Cortex of kidney (tissue), 1 donor: Measurements from ENCODE around the gene MAGEA2.
"Not testable (repeated sequence)": the region's sequence is repeated elsewhere in the genome, so short reads cannot be mapped to it uniquely, and the experiment has no call there.

Source experiments
- DNase-seq: peaks from one replicate; lab custom pipeline; 2025; lab: John Stamatoyannopoulos, UW

Gene MAGEA2, protein sequence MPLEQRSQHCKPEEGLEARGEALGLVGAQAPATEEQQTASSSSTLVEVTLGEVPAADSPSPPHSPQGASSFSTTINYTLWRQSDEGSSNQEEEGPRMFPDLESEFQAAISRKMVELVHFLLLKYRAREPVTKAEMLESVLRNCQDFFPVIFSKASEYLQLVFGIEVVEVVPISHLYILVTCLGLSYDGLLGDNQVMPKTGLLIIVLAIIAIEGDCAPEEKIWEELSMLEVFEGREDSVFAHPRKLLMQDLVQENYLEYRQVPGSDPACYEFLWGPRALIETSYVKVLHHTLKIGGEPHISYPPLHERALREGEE

DNA sequence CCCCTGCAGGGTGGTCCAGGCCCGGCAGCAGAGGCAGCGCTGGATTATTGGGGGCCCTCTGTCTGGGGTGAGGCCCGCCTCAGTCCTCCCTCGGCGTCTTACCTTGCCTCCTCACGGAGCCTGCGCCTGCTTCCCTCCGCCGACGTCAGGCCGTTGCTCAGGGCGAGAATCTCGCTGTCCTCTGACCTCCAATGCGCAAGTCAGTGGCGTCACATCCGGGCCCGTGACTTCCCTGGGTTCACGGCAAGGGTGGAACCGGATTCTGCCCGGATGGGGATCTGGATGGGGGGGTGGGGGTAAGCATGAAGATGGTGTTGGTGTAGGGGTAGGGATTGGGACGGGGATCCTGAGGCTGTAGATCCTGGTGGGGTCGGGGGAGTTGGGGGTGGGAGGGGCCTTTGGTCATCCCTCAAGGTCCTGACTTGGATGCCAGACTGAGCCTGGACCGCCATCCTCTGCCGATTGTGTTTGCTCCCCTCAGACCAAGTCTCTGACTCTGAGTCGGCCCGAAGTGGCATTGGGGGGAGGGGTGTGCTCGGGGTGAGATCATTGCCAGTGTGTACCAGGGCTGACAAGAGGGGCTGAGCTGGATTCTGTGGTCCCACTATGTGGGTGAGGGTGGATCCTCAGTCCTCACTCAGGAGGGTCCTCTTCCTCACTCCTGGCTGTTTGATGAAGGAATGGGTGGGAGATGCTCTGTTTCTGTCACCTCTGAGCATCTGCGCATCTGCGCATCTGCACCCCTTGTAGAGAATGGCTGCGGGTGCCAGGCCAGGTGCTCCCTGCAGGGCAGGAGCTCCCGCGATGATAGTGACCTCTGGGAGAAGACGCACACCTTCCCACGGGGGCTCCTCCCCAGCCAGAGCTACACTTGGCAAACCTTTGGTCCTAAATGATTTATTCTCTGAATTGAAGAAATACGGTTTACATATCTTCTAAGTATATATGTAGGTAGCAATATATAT, at the start of gene MAGEA2:
MAGEA2 (minus strand) TSS at position 157 of the 965 bp plus-strand sequence. CDS start 2,479 bp downstream, outside the sequence.
- DNase-seq = not testable (repeated sequence)

DNA sequence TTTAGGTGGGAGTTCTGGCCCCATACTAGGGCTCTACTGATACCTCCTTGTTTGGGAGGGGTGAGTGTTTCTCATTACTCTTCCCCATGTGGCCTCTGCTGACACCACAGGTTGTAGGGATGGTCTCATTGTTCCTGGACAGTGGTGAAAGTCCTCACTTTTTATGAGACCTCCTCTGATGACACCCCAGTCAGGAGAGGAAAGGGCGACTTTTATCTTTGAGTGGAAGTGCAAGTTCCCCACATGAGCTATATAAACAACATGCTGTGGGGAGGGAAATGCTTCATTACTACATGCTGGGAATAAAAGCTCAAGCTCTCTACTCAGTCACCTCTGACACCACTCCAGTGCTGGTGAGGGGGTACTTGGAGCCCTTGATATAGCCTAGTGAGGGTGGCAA, 45.3 kb upstream of the MAGEA2 start:
- no peak for DNase-seq

DNA sequence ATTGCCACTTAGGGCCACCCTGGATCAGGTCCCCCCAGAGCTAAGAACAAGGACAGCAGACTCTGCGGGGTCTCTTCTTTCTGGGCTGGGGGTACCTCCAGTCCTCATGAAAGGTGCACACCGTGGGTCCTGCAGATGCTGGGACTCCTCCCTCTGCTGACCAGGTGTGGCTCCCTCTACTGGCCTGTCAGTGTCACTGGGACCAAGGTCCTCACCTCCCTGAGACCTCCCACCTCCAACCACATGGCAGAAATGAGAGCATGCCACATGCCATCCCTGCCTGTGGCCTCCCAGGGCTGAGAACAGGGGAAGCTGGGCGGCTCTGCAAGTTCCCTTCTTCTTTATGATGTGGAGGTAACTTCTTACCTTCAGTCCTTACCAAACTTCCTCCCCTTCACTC, 33.4 kb upstream of the MAGEA2 start:
- DNase-seq = not testable (repeated sequence)

DNA sequence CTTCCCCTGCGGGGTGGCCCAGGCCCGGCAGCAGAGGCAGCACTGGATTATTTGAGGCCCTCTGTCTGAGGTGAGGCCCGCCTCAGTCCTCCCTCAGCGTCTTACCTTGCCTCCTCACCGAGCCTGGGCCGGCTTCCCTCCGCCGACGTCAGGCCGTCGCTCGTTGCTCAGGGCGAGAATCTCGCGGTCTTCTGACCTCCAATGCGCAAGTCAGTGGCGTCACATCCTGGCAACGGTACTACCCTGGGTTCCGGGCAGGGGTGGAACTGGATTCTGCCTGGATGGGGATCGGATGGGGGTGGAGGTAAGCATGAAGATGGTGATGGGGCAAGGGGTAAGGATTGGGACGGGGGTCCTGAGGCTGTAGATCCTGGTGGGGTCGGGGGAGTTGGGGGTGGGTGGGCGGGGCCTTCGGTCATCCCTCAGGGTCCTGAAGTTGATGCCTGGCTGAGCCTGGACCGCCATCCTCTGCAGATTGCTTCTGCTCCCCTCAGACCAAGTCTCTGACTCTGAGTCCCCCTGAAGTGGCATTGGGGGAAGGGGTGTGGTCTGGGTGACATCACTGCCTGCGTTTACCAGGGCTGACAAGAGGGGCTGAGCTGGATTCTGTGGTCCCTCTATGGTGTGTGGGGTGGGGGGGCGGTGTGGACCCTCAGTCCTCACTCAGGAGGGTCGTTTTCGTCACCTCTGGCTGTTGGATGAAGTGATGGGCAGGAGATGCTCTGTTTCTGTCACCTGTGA, 16.1 kb upstream of the MAGEA2 start, which contains the start of gene MAGEA6:
MAGEA6 (minus strand) TSS at position 141 of the 741 bp plus-strand sequence. CDS start 2,039 bp downstream, outside the sequence.
- DNase-seq = not testable (repeated sequence)

DNA sequence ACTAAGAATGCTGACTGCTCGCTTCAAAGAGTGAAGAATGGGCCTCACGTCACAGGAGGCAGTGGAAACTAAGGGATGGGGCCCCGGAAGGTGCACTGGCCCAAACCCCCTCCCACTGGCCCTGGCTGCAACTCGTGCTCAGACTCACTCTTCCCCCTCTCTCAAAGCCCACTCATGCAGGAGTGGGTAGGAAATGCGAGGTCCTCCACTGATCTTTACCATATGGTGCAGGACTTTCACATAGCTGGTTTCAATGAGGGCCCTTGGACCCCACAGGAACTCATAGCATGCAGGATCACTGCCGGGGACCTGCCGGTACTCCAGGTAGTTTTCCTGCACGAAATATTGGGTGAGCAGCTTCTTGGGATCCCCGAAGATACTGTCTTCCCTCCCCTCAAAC, 12.9 kb upstream of the MAGEA2 start:
- DNase-seq = not testable (repeated sequence)

DNA sequence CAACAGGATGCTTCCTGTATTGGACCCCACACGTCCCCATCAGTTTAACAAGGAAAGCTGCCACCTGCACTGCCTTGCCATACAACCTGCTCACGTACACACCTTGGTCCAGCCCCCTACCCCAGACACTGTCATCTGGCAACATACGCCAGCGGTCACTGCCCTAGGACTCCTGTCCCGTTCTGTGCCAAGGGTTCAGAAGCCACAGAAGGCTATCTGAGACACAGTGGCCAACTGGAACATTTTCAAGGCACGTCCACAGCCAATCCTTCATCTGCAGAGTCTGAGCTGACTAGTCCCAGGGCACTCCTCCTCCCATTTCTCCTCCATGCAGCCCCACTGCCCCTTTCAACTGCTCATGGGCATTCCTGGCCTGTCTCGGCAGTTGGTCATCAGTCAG, 7.9 kb upstream of the MAGEA2 start:
- DNase-seq = not testable (repeated sequence)

DNA sequence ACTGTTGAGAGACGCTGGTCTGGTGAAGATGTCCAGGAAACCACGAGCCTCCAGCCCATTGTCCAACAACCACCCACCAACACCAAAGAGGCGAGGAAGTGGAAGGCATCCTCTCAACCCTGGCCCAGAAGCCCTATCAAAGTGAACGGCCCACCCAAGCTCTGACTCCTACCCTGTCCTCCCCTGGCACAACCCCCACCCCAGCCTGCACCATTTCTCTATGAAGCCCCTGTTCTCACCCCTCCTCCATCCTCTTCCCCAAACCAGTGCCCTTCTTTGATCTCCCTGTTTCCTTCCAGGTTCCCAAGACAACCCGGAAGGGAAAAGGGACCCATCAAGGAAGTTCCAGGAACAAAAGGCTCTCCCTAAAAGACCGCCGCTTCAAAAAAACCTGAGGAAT, 5.9 kb upstream of the MAGEA2 start:
- DNase-seq = not testable (repeated sequence)

DNA sequence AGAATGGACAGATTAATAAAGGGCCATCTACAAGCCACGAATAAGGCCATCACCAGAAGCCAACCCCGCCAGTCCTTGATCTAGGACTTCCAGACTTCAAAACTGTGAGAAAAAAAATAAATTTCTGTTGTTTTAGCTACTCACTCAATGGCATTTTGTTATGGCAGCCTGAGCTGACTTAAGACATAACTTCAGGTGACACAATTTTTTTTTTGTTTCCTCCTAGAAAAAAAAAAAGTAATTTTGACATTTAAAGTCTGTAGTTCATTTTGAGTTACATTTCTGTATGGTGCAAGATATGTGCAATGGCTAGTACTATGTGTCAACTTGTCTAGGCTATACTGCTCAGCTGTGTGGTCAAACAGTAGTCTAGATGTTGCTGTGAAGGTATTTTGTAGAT, 5.3 kb upstream of the MAGEA2 start, which contains the start of gene CSAG3:
CSAG3 (plus strand) TSS at position 301 of the 400 bp plus-strand sequence.
- not testable (repeated sequence) for DNase-seq

DNA sequence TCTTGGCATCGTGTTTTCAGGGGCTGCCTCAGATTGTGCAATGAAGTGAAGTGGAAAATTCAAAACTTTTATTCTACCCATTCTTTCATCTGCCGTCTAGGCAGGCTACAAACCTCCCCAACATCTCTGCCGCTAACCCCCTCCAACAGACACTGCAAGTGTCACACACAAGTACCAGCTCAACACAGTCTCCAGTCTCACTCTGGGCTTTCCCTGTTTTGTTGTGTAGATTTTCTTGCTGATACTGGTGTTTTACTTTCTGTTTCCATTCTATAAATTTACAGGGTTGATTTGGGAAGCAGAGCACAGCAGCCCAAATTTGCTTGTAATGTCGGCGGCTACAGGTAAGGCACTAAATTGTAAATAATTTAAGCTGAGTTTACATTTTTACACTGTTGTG, 1.2 kb upstream of the MAGEA2 start:
- not testable (repeated sequence) for DNase-seq

DNA sequence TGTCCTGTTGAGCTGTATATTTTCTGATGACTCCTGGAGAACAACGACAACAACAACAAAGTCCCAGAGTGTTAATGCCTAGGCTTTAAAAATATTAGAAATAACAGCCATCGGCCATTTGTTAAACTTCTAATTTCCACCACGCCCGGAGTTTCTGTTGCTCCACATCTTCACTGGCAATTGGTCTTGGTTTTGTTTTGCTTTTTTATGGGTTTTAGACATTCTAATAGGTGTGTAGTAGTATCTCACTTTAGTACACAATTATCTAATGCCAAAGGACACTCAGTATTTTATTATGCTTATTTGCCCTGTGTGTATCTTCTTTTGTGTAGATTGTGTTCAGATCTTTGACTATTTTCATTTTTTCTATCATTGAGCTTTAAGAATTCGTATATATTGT, 15.1 kb downstream of the MAGEA2 start:
- DNase-seq = no peak

DNA sequence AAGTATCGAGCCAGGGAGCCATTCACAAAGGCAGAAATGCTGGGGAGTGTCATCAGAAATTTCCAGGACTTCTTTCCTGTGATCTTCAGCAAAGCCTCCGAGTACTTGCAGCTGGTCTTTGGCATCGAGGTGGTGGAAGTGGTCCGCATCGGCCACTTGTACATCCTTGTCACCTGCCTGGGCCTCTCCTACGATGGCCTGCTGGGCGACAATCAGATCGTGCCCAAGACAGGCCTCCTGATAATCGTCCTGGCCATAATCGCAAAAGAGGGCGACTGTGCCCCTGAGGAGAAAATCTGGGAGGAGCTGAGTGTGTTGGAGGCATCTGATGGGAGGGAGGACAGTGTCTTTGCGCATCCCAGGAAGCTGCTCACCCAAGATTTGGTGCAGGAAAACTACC, 17.1 kb downstream of the MAGEA2 start:
- not testable (repeated sequence) for DNase-seq

DNA sequence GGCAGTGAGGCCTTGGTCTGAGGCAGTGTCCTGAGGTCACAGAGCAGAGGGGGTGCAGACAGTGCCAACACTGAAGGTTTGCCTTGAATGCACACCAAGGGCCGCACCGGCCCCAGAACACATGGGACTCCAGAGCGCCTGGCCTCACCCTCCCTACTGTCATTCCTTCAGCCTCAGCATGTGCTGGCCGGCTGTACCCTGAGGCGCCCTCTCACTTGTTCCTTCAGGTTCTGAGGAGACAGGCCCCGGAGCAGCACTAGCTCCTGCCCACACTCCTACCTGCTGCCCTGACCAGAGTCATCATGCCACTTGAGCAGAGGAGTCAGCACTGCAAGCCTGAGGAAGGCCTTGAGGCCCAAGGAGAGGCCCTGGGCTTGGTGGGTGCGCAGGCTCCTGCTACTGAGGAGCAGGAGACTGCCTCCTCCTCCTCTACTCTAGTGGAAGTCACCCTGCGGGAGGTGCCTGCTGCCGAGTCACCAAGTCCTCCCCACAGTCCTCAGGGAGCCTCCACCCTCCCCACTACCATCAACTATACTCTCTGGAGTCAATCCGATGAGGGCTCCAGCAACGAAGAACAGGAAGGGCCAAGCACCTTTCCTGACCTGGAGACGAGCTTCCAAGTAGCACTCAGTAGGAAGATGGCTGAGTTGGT, 17.7 kb downstream of the MAGEA2 start:
- DNase-seq = no peak

DNA sequence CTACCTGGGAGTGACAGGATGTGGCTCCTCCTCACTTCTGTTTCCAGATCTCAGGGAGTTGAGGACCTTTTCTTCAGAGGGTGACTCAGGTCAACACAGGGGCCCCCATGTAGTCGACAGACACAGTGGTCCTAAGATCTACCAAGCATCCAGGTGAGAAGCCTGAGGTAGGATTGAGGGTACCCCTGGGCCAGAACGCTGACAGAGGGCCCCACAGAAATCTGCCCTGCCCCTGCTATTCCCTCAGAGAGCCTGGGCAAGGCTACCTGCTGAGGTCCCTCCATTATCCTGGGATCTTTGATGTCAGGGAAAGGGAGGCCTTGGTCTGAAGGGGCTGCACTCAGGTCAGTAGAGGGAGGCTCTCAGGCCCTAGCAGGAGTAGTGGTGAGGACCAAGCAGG, 18.5 kb downstream of the MAGEA2 start:
- DNase-seq = no peak

DNA sequence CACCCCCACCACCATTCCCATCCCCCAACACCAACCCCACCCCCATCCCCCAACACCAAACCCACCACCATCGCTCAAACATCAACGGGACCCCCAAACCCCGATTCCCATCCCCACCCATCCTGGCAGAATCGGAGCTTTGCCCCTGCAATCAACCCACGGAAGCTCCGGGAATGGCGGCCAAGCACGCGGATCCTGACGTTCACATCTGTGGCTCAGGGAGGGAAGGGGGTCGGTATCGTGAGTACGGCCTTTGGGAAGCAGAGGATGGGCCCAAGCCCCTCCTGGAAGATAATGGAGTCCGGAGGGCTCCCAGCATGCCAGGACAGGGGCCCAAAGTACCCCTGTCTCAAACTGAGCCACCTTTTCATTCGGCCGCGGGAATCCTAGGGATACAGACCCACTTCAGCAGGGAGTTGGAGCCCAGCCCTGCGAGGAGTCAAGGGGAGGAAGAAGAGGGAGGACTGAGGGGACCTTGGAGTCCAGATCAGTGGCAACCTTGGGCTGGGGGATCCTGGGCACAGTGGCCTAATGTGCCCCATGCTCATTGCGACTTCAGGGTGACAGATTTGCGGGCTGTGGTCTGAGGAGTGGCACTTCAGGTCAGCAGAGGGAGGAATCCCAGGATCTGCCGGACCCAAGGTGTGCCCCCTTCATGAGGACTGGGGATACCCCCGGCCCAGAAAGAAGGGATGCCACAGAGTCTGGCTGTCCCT, 19.3 kb downstream of the MAGEA2 start:
- DNase-seq = not testable (repeated sequence)

DNA sequence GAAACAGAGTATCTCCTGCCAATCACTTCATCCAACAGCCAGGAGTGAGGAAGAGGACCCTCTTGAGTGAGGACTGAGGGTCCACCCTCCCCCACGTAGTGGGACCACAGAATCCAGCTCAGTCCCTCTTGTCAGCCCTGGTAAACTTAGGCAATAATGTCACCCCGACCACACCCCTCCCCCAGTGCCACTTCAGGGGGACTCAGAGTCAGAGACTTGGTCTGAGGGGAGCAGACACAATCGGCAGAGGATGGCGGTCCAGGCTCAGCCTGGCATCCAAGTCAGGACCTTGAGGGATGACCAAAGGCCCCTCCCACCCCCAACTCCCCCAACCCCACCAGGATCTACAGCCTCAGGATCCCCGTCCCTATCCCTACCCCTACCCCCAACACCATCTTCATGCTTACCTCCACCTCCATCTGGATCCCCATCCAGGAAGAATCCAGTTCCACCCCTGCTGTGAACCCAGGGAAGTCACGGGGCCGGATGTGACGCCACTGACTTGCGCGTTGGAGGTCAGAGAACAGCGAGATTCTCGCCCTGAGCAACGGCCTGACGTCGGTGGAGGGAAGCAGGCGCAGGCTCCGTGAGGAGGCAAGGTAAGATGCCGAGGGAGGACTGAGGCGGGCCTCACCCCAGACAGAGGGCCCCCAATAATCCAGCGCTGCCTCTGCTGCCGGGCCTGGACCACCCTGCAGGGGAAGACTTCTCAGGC, 20.2 kb downstream of the MAGEA2 start, which contains the start of the genes CSAG1 and MAGEA12:
CSAG1 (minus strand) TSS at position 461 of the 715 bp plus-strand sequence. CDS start 1,261 bp downstream, outside the sequence.
MAGEA12 (plus strand) TSS at position 497 of the 715 bp plus-strand sequence. CDS start 2,405 bp downstream, outside the sequence.
- DNase-seq = no peak

DNA sequence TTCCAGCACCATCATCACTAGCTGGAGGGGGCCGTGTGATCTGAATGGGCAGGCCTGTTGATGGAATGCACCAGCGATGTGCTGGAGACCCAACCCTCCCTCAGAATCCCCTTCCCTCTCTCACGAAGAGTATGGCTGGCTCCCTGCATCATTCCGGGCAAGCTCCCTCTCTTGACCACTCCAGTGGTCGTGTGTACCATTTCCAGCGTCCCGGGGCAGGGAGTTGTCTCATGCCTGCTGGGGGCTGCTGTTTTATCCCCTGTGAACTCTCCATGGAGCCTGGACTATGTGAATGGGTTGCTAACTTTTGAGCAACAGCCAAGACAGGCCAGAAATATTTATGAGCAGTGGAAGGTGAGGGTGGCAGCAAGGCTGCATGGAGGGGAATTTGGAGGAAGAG, 28.2 kb downstream of the MAGEA2 start:
- no peak for DNase-seq

DNA sequence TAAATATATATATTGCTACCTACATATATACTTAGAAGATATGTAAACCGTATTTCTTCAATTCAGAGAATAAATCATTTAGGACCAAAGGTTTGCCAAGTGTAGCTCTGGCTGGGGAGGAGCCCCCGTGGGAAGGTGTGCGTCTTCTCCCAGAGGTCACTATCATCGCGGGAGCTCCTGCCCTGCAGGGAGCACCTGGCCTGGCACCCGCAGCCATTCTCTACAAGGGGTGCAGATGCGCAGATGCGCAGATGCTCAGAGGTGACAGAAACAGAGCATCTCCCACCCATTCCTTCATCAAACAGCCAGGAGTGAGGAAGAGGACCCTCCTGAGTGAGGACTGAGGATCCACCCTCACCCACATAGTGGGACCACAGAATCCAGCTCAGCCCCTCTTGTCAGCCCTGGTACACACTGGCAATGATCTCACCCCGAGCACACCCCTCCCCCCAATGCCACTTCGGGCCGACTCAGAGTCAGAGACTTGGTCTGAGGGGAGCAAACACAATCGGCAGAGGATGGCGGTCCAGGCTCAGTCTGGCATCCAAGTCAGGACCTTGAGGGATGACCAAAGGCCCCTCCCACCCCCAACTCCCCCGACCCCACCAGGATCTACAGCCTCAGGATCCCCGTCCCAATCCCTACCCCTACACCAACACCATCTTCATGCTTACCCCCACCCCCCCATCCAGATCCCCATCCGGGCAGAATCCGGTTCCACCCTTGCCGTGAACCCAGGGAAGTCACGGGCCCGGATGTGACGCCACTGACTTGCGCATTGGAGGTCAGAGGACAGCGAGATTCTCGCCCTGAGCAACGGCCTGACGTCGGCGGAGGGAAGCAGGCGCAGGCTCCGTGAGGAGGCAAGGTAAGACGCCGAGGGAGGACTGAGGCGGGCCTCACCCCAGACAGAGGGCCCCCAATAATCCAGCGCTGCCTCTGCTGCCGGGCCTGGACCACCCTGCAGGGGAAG, 39.5 kb downstream of the MAGEA2 start, which contains the start of gene MAGEA2B:
MAGEA2B (plus strand) TSS at position 814 of the 973 bp plus-strand sequence. CDS start 2,479 bp downstream, outside the sequence.
- DNase-seq = not testable (repeated sequence)

DNA sequence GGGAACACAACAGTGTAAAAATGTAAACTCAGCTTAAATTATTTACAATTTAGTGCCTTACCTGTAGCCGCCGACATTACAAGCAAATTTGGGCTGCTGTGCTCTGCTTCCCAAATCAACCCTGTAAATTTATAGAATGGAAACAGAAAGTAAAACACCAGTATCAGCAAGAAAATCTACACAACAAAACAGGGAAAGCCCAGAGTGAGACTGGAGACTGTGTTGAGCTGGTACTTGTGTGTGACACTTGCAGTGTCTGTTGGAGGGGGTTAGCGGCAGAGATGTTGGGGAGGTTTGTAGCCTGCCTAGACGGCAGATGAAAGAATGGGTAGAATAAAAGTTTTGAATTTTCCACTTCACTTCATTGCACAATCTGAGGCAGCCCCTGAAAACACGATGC, 40.4 kb downstream of the MAGEA2 start:
- DNase-seq = not testable (repeated sequence)
